ENCODE data around the gene NPR1.
"Not testable (repeated sequence)": the region's sequence is repeated elsewhere in the genome, so short reads cannot be mapped to it uniquely, and the experiment has no call there.

Gene NPR1

GRCh38 chr1:153711026-153711425 lies 32.5 kb downstream of the NPR1 start:
- no peaks in the 10 kb centered on the region for H3K9me3 ChIP-seq (ENCODE audit: control insufficient read depth, low read length)
- no peak overlapping the region for H3K27ac ChIP-seq (ENCODE audit: low read length, poor library complexity, severe bottlenecking)
- no peak overlapping the region for H4K8ac ChIP-seq (ENCODE audit: low read length)
- H3K4ac ChIP-seq (ENCODE audit: low read depth in 1 of 2, low read length in 2 of 2) = no peak overlapping the region
- H3K4me1 ChIP-seq (ENCODE audit: control insufficient read depth, insufficient read depth, low read depth, low read length) = no peaks in the 10 kb centered on the region
- no peak overlapping the region for H3K23ac ChIP-seq (ENCODE audit: low read length in 2 of 2)
- 93% methylated on average over 7 of the region's 7 CpGs for WGBS
- H3K9ac ChIP-seq (ENCODE audit: low read length) = no peak overlapping the region
- no peak overlapping the region for H2AK5ac ChIP-seq (ENCODE audit: low read length, severe bottlenecking)
- H3K14ac ChIP-seq (ENCODE audit: low read length in 2 of 2) = no peak overlapping the region
- DNase-seq = no peak
- no peak overlapping the region for H3K18ac ChIP-seq (ENCODE audit: low read depth in 1 of 2, low read length in 2 of 2)
- no peaks in the 10 kb centered on the region for H3K79me1 ChIP-seq (replicated peaks; ENCODE audit: low read length, poor library complexity, severe bottlenecking)
- no peak overlapping the region for H2AFZ ChIP-seq (ENCODE audit: low read depth, low read length)
- H2BK12ac ChIP-seq (ENCODE audit: low read length in 2 of 2) = no peak overlapping the region
- H2BK120ac ChIP-seq (ENCODE audit: low read depth, low read length) = no peak overlapping the region
- H2BK5ac ChIP-seq (ENCODE audit: low read depth, low read length, poor library complexity, severe bottlenecking) = no peak overlapping the region
- H3K27me3 ChIP-seq (ENCODE audit: control insufficient read depth in 1 of 2, insufficient read depth in 1 of 2, low read length in 2 of 2) = peaks cover 0 to 4% of the 10 kb centered on the region in 2 experiments
- no peaks in the 10 kb centered on the region for H3K36me3 ChIP-seq (ENCODE audit: control insufficient read depth in 1 of 2, insufficient read depth in 2 of 2, low read depth in 1 of 2, low read length in 2 of 2)
- no peak overlapping the region for H4K91ac ChIP-seq (ENCODE audit: low read length)
- H3K4me2 ChIP-seq (ENCODE audit: low read length, poor library complexity, severe bottlenecking) = no peak overlapping the region
- no peak overlapping the region for H2BK15ac ChIP-seq (ENCODE audit: low read depth, poor library complexity, severe bottlenecking)
- no peak overlapping the region for H3K4me3 ChIP-seq (ENCODE audit: insufficient read depth in 1 of 2, low read depth in 1 of 2, low read length in 2 of 2)

DNA sequence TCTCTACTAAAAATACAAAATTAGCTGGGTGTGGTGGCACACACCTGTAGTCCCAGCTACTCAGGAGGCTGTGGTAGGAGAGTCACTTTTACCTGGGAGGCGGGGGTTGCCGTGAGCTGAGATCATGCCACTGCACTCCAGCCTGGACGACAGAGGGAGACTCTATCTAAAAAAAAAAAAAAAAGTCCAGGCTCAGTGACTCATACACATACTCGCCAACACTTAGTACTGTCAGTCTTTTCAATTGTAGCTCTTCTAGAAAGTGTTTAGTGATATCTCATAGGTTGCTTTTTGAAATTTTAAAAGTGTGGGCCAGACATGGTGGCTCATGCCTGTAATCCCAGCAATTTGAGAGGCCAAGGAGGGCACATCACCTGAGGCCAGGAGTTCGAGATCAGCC lies 37.7 kb downstream of the NPR1 start:
- H3K9ac ChIP-seq (ENCODE audit: low read length); H3K79me1 ChIP-seq (replicated peaks; ENCODE audit: low read length, poor library complexity, severe bottlenecking); H3K23ac ChIP-seq (ENCODE audit: low read length in 2 of 2); H2AK5ac ChIP-seq (ENCODE audit: low read length, severe bottlenecking); H3K4me1 ChIP-seq (ENCODE audit: control insufficient read depth, insufficient read depth, low read depth, low read length); H3K27me3 ChIP-seq (ENCODE audit: control insufficient read depth in 1 of 2, insufficient read depth in 1 of 2, low read length in 2 of 2); H3K4ac ChIP-seq (ENCODE audit: low read depth in 1 of 2, low read length in 2 of 2); H3K18ac ChIP-seq (ENCODE audit: low read depth in 1 of 2, low read length in 2 of 2); H2AFZ ChIP-seq (ENCODE audit: low read depth, low read length); H4K8ac ChIP-seq (ENCODE audit: low read length); H3K14ac ChIP-seq (ENCODE audit: low read length in 2 of 2); H2BK120ac ChIP-seq (ENCODE audit: low read depth, low read length); H3K4me2 ChIP-seq (ENCODE audit: low read length, poor library complexity, severe bottlenecking); H3K9me3 ChIP-seq (ENCODE audit: control insufficient read depth, low read length); H2BK12ac ChIP-seq (ENCODE audit: low read length in 2 of 2); H3K36me3 ChIP-seq (ENCODE audit: control insufficient read depth in 1 of 2, insufficient read depth in 2 of 2, low read depth in 1 of 2, low read length in 2 of 2); DNase-seq; H3K27ac ChIP-seq (ENCODE audit: low read length, poor library complexity, severe bottlenecking); H2BK15ac ChIP-seq (ENCODE audit: low read depth, poor library complexity, severe bottlenecking); H3K4me3 ChIP-seq (ENCODE audit: insufficient read depth in 1 of 2, low read depth in 1 of 2, low read length in 2 of 2); H4K91ac ChIP-seq (ENCODE audit: low read length); H2BK5ac ChIP-seq (ENCODE audit: low read depth, low read length, poor library complexity, severe bottlenecking): not testable (repeated sequence)
- 86% methylated on average over 2 of the region's 5 CpGs for WGBS

GRCh38 chr1:153717330-153717729 lies 38.8 kb downstream of the NPR1 start:
- no peak overlapping the region for H3K18ac ChIP-seq (ENCODE audit: low read depth in 1 of 2, low read length in 2 of 2)
- no peak overlapping the region for H2BK12ac ChIP-seq (ENCODE audit: low read length in 2 of 2)
- 97% methylated on average over 3 of the region's 3 CpGs for WGBS
- no peaks in the 10 kb centered on the region for H3K9me3 ChIP-seq (ENCODE audit: control insufficient read depth, low read length)
- peaks cover 0 to 4% of the 10 kb centered on the region in 2 experiments for H3K27me3 ChIP-seq (ENCODE audit: control insufficient read depth in 1 of 2, insufficient read depth in 1 of 2, low read length in 2 of 2)
- no peak overlapping the region for H3K4me3 ChIP-seq (ENCODE audit: insufficient read depth in 1 of 2, low read depth in 1 of 2, low read length in 2 of 2)
- H2BK5ac ChIP-seq (ENCODE audit: low read depth, low read length, poor library complexity, severe bottlenecking) = no peak overlapping the region
- H3K9ac ChIP-seq (ENCODE audit: low read length) = no peak overlapping the region
- no peak overlapping the region for H3K4ac ChIP-seq (ENCODE audit: low read depth in 1 of 2, low read length in 2 of 2)
- H3K14ac ChIP-seq (ENCODE audit: low read length in 2 of 2) = no peak overlapping the region
- H3K36me3 ChIP-seq (ENCODE audit: control insufficient read depth in 1 of 2, insufficient read depth in 2 of 2, low read depth in 1 of 2, low read length in 2 of 2) = no peaks in the 10 kb centered on the region
- no peak overlapping the region for H2AFZ ChIP-seq (ENCODE audit: low read depth, low read length)
- no peaks in the 10 kb centered on the region for H3K79me1 ChIP-seq (replicated peaks; ENCODE audit: low read length, poor library complexity, severe bottlenecking)
- DNase-seq = no peak
- H3K23ac ChIP-seq (ENCODE audit: low read length in 2 of 2) = no peak overlapping the region
- H3K27ac ChIP-seq (ENCODE audit: low read length, poor library complexity, severe bottlenecking) = no peak overlapping the region
- H4K91ac ChIP-seq (ENCODE audit: low read length) = no peak overlapping the region
- H2BK15ac ChIP-seq (ENCODE audit: low read depth, poor library complexity, severe bottlenecking) = no peak overlapping the region
- no peak overlapping the region for H2BK120ac ChIP-seq (ENCODE audit: low read depth, low read length)
- H4K8ac ChIP-seq (ENCODE audit: low read length) = no peak overlapping the region
- H3K4me1 ChIP-seq (ENCODE audit: control insufficient read depth, insufficient read depth, low read depth, low read length) = no peaks in the 10 kb centered on the region
- H3K4me2 ChIP-seq (ENCODE audit: low read length, poor library complexity, severe bottlenecking) = no peak overlapping the region
- no peak overlapping the region for H2AK5ac ChIP-seq (ENCODE audit: low read length, severe bottlenecking)

- H2BK12ac ChIP-seq (ENCODE audit: low read length in 2 of 2) = no peak overlapping the region
- H2BK5ac ChIP-seq (ENCODE audit: low read depth, low read length, poor library complexity, severe bottlenecking) = no peak overlapping the region
- peaks cover 3% of the 10 kb centered on the region for H3K4me1 ChIP-seq (ENCODE audit: control insufficient read depth, insufficient read depth, low read depth, low read length)
- 92% methylated on average over 2 of the region's 3 CpGs for WGBS
- H3K79me1 ChIP-seq (replicated peaks; ENCODE audit: low read length, poor library complexity, severe bottlenecking) = peaks cover 4% of the 10 kb centered on the region
- H2BK120ac ChIP-seq (ENCODE audit: low read depth, low read length) = no peak overlapping the region
- no peak overlapping the region for H4K91ac ChIP-seq (ENCODE audit: low read length)
- no peak overlapping the region for H2AK5ac ChIP-seq (ENCODE audit: low read length, severe bottlenecking)
- no peak overlapping the region for H3K23ac ChIP-seq (ENCODE audit: low read length in 2 of 2)
- H3K9ac ChIP-seq (ENCODE audit: low read length) = no peak overlapping the region
- H3K9me3 ChIP-seq (ENCODE audit: control insufficient read depth, low read length) = no peaks in the 10 kb centered on the region
- H3K14ac ChIP-seq (ENCODE audit: low read length in 2 of 2) = no peak overlapping the region
- no peak overlapping the region for H4K8ac ChIP-seq (ENCODE audit: low read length)
- no peak overlapping the region for H3K4ac ChIP-seq (ENCODE audit: low read depth in 1 of 2, low read length in 2 of 2)
- H3K27me3 ChIP-seq (ENCODE audit: control insufficient read depth in 1 of 2, insufficient read depth in 1 of 2, low read length in 2 of 2) = no peaks in the 10 kb centered on the region
- H3K27ac ChIP-seq (ENCODE audit: low read length, poor library complexity, severe bottlenecking) = no peak overlapping the region
- no peaks in the 10 kb centered on the region for H3K36me3 ChIP-seq (ENCODE audit: control insufficient read depth in 1 of 2, insufficient read depth in 2 of 2, low read depth in 1 of 2, low read length in 2 of 2)
- H3K4me3 ChIP-seq (ENCODE audit: insufficient read depth in 1 of 2, low read depth in 1 of 2, low read length in 2 of 2) = no peak overlapping the region
- no peak overlapping the region for H3K18ac ChIP-seq (ENCODE audit: low read depth in 1 of 2, low read length in 2 of 2)
- no peak overlapping the region for H2BK15ac ChIP-seq (ENCODE audit: low read depth, poor library complexity, severe bottlenecking)
- DNase-seq = no peak
- H2AFZ ChIP-seq (ENCODE audit: low read depth, low read length) = no peak overlapping the region
- no peak overlapping the region for H3K4me2 ChIP-seq (ENCODE audit: low read length, poor library complexity, severe bottlenecking)
Measured at GRCh38 chr1:153723687-153724086, 45.2 kb downstream of the NPR1 start.
